GM18507 (cell line): ENCODE measurements around the gene SCAF1.

ENCODE experiments used
- DNase-seq: peaks from one replicate; pipeline ENCODE4 v3.0.0; 2011; ENCODE audit warnings: low read depth; ENCODE audit not compliant: insufficient read length; ENCODE audit errors: extremely low spot score
- FAIRE-seq: peaks from 2 replicates; lab custom pipeline; 2011; peaks lifted over from hg19 to GRCh38; lab: Jason Lieb, UNC

Gene SCAF1

DNA sequence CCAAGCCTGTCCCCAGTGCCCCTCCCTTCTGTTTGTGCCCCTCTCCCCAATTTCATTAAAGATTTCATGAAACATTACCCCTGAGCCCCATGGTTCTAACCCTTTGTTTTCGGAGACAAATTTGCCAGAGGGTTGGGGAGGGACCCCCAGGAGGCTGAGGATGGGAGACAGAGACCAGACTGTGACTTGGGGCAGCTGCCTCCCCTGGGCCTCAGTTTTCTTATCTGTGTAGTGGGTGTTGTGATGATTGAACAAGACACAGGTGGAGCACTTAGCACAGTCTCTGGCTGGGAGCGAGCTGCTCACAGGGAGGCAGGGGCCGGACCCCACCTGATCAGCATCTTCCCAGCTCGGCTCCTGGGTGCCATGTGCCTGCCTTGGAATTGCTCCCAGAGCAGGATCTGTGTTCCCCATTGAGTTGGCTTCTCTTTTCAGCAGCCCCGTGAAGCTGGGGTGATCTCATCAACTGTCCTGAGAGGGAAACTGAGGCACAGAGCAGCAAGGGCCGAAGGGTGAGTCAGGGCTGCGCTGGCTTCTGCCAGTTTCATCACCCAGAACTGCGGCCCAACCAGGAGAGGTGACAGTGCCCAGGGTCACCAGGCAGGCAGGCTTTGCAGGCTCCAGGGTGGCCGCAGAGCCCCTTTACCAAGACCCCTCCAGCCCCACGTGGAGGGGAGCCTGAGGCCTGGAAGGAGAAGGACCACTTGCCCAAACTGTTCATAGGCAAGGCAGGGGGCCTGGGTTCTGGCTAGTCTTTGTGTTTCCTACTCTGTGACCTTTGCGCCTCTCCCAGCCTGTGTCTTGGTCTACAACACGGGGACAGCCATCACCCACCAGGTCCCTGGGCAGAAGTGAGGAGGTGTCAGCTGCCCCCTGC is 16.8 kb downstream of the SCAF1 start:
- no peak for FAIRE-seq

DNA sequence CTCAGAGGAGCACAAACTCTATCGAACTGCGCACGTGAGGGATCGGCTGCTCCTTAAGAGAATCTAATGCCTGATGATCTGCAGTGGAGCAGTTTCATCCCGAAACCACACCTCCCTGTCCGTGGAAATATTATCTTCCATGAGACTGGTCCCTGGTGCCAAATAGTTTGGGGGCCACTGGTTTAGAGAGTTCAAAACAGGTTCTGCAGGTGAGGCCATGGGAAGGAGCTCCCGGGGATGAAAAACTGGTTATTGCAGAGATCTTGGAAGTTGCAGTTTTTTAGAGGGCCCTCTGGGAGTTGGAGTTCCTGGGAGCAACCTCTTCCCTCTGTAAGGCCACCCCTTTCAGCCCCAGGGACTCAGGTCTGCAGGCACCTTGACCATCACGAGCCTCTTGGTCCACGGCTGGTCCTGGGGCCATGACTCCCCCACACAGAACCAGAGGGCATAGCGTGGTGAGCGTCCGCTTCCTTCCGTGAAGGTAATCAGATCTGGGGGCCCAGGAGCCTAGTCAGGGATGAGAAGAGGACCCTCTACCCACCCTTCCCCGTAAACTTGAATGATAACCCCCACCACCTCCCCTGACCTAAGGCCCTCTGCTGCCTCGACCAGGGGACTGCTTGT is 18.4 kb downstream of the SCAF1 start:
- FAIRE-seq: no peak
- DNase-seq: no peak

More for the DNA sequence above, 16.8 kb downstream of the SCAF1 start:
- DNase-seq: no peak

GRCh38 chr19:49662011-49662410 is 20.0 kb downstream of the SCAF1 start:
- FAIRE-seq (no peak), DNase-seq (no peak)

- DNase-seq (no peak), FAIRE-seq (no peak)
These were observed 21.2 kb downstream of the SCAF1 start for GRCh38 chr19:49663224-49663623.

- FAIRE-seq (no peak), DNase-seq (peak; percentile 68)
These were observed 22.4 kb downstream of the SCAF1 start for GRCh38 chr19:49664171-49665035.

- FAIRE-seq: no peak
These were observed 23.0 kb downstream of the SCAF1 start for GRCh38 chr19:49665036-49665350.

DNA sequence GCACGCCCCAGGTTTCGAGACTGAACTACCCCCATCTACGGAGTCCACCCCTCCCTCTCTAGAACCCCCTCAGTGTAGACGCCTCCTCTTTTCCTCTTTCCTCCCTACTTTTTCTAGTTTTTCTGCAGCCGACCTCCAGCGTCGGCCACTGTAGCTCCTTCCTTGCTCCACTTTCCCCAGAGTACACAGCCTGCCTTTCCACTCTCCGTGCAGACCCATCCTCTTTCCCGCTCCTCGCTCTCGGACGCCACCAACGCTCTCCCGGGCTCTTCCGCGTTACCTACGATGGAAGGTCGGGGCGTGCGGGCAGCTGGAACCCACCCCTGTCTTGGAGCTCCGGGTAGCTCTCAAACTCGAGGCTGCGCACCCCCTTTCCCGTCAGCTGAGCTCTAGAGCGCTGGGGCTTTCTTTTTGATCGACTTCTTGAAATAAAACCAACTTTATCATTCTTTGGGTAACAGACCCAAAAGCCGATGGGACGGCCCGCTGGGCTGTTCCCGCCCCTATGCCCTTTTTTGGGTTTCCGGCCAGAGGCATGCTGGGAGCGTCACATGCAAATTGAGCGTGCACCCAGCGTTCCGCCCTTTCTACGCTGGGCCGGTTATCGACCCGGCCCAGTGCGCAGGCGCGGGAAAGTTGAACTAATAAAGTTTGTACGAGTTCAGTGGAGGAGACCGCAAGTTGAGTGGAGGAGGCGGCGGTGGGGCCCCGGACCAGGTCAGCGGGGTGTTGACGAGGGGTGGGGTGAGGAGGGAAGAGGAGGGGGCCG is 23.5 kb downstream of the SCAF1 start, which contains the start of the genes BCL2L12 and IRF3:
BCL2L12 (plus strand) TSS at position 583 of the 769 bp plus-strand sequence. CDS start 760 bp downstream, outside the sequence.
IRF3 (minus strand) TSS at position 507 of the 769 bp plus-strand sequence. CDS start 1,019 bp downstream, outside the sequence.
- DNase-seq (peak; percentile 96), FAIRE-seq (peak; percentile 97)

More at GRCh38 chr19:49665036-49665350, 23.0 kb downstream of the SCAF1 start:
- no peak for DNase-seq

- no peak for FAIRE-seq
- DNase-seq: no peak
These were observed 24.1 kb downstream of the SCAF1 start for GRCh38 chr19:49666120-49666444.

DNA sequence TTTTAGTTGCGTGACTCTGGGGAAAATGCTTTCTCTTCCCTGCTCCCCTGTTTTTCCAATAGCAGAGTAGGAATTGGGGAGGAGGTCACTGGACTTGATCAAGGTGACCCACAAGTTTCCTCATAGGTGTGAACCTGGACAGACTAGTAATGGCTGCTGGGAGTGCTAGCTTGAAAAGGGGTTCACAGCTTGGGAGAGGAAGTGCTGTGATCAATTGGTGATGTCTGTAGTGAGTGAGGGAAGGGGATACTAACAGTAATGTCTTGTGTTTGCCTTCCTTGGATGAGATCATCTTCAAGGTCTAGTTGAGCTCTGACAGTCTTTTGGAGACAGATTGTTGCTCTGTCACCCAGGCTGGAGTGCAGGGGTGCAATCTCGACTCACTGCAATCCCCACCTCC is 25.5 kb downstream of the SCAF1 start:
- no peak for FAIRE-seq
- no peak for DNase-seq

GRCh38 chr19:49669516-49669915 is 27.5 kb downstream of the SCAF1 start:
- FAIRE-seq (no peak), DNase-seq (no peak)

- DNase-seq (peak; percentile 70), FAIRE-seq (peak; percentile 85)
These were observed 30.3 kb downstream of the SCAF1 start for GRCh38 chr19:49672131-49672919.

GRCh38 chr19:49676136-49676783 is 34.3 kb downstream of the SCAF1 start:
- FAIRE-seq: no peak
- no peak for DNase-seq

GRCh38 chr19:49676784-49677230 is 34.8 kb downstream of the SCAF1 start:
- DNase-seq: peak; percentile 90
- peak; percentile 100 for FAIRE-seq

DNA sequence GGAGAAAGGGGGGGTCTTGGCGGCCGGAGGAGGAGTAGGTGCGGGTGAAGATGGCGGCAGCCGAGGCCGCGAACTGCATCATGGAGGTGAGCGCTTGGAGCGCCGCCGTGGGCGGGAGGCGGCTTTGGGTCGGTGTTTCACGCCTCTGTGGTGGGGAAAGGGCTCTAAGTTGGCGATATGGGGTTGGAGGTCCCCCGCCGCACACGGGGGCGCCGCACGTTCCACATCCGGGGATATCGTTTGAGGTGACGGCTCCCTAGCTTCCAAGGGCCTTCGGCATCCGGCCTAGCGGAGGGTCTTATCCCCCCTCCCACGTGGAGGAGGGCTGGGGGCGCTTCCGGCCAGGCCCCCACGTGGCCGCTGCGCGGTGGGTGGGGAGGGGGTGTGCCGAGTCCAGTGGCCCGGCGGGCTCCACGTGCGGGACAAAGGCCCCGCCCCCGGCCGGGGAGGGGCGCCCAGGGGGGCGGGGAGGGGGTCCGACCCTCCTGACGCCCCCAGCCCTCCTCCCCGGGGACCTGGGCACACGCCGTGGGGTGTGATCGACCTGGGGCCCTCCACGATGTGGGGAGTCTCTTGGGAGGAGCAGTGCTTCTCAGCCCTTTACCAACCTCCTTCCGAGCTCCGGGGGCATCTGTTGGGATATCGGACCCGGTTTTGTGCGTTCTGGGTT is 35.4 kb downstream of the SCAF1 start, which contains the start of gene PRMT1:
PRMT1 (plus strand) TSS at position 41 of the 670 bp plus-strand sequence; CDS start at position 51, 10 bp downstream.
- FAIRE-seq (peak; percentile 35), DNase-seq (no peak)

DNA sequence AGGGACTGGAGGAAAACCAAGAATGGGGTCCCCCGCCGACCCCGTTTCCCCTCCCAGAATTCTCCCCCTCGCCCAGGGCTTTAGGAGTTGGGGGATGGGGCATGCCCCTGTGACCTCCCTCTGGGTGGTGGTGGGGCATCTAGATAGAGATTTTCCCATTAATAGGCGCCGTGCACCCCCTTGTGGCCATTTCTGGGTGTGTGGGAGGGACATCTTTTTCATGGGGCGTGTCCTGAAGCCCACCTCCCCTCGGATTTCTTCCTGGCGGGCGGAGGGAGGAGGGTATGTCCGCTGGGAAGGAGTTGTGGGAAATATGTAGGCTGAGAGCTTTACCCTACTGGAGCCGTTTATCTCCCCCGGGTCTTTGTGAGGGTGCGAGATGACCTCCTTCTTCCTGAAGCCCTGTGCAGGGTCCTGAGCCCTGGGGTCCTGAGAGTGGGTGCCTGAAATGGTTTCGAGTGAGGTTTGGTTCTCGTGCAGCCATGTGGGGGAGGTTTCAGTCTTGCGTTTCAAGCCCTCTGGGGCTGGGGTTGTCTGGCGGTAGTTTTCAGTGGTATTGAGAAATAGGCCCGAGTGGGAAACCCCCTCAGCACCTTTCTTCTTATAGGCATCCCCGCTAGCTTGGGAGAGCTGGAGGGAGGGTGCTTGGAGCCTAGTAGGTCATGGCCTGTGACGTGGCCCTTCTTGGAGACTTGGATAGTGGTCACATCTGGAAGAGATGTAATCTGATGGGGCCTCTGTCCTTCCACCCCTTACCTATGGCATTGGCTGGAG is 36.1 kb downstream of the SCAF1 start:
- FAIRE-seq (peak; percentile 80), DNase-seq (no peak)

- DNase-seq (no peak), FAIRE-seq (no peak)
These were observed 37.2 kb downstream of the SCAF1 start for GRCh38 chr19:49678985-49679770.
